HFFc6 (cell line): ENCODE measurements around the gene AP4E1. TPM values are rescaled to one million over a fixed set of nuclear protein-coding genes. Genes with fewer than 3 reads are reported as not detected.
"Not testable (repeated sequence)": the region's sequence is repeated elsewhere in the genome, so short reads cannot be mapped to it uniquely, and the experiment has no call there.

Experiments used
- DNase-seq: peaks from one replicate; pipeline ENCODE4 v3.0.0-alpha.2; 2018
- H3K27ac Mint-ChIP-seq: 2 replicates; pipeline ENCODE4 v1.8.0; 2020; ENCODE audit warnings: mild to moderate bottlenecking, mixed read lengths
- H3K27me3 Mint-ChIP-seq: 2 replicates; pipeline ENCODE4 v1.8.0; 2021; ENCODE audit warnings: mild to moderate bottlenecking, moderate library complexity, mixed read lengths; ENCODE audit not compliant: insufficient read depth
- H3K36me3 Mint-ChIP-seq: 2 replicates; pipeline ENCODE4 v1.8.0; 2021; ENCODE audit warnings: low read depth, mixed read lengths
- H3K4me1 Mint-ChIP-seq: 2 replicates; pipeline ENCODE4 v1.8.0; 2020; ENCODE audit warnings: low read depth, mixed read lengths
- H3K4me3 Mint-ChIP-seq: 2 replicates; pipeline ENCODE4 v1.8.0; 2020; ENCODE audit warnings: mild to moderate bottlenecking, moderate library complexity, mixed read lengths
- H3K9me3 Mint-ChIP-seq: 2 replicates; pipeline ENCODE4 v1.8.0; 2020; ENCODE audit warnings: mild to moderate bottlenecking, mixed read lengths
- CTCF ChIP-seq: fragments of 200-600 bp; sonication (generic); IDR thresholded peaks from 2 replicates; pipeline ENCODE4 v1.5.0; 2021; ENCODE audit warnings: antibody characterized with exemption, mild to moderate bottlenecking
- total RNA-seq, 6 experiments: library from RNA; stranded (reverse); fragmentation: NEBNext Ultra II Directional; extraction: Animal tissue kit (Norgen Biotek cat#: 25700); gene quantifications; 2 replicates in 1 of 6; 3 replicates in 5 of 6; pipeline ENCODE4 v1.2.3, GENCODE V29; 2021

AP4E1 gene
- total RNA-seq, 6 experiments from 2014 or later = 14.3 to 17.5 (median 16.2) TPM

- no peak for DNase-seq
- Mint-ChIP-seq H3K9me3 (no peaks in the 10 kb centered on the region), H3K4me1 (peaks cover 3% of the 10 kb centered on the region), H3K36me3 (peaks cover 12% of the 10 kb centered on the region), H3K4me3 (no peak overlapping the region), H3K27me3 (no peaks in the 10 kb centered on the region), H3K27ac (no peak overlapping the region)
- no peak for TF ChIP-seq CTCF
Measured at GRCh38 chr15:50916400-50916799, 7.9 kb downstream of the AP4E1 start.

GRCh38 chr15:50919359-50919758 lies 10.9 kb downstream of the AP4E1 start:
- DNase-seq, H3K4me3 Mint-ChIP-seq, H3K27me3 Mint-ChIP-seq, H3K27ac Mint-ChIP-seq, H3K9me3 Mint-ChIP-seq, H3K4me1 Mint-ChIP-seq: not testable (repeated sequence)
- peaks cover 12% of the 10 kb centered on the region for H3K36me3 Mint-ChIP-seq

- H3K36me3 Mint-ChIP-seq = peaks cover 14% of the 10 kb centered on the region
- H3K9me3 Mint-ChIP-seq = no peaks in the 10 kb centered on the region
- H3K27me3 Mint-ChIP-seq = no peaks in the 10 kb centered on the region
- no peak overlapping the region for H3K27ac Mint-ChIP-seq
- H3K4me3 Mint-ChIP-seq = no peak overlapping the region
- DNase-seq = no peak
- no peaks in the 10 kb centered on the region for H3K4me1 Mint-ChIP-seq
- no peak for TF ChIP-seq CTCF
Measured at GRCh38 chr15:50925281-50925680, 16.8 kb downstream of the AP4E1 start.

- Mint-ChIP-seq H3K36me3 (peaks cover 8% of the 10 kb centered on the region; the same call in 1 of the 2 replicates), H3K4me1 (no peaks in the 10 kb centered on the region), H3K9me3 (no peaks in the 10 kb centered on the region), H3K27me3 (no peaks in the 10 kb centered on the region), H3K27ac (no peak overlapping the region), H3K4me3 (no peak overlapping the region)
- no peak for DNase-seq
- TF ChIP-seq CTCF = no peak
Measured at GRCh38 chr15:50929062-50929461, 20.6 kb downstream of the AP4E1 start.

GRCh38 chr15:50930792-50931191 lies 22.3 kb downstream of the AP4E1 start:
- Mint-ChIP-seq H3K4me3 (no peak overlapping the region), H3K27me3 (no peaks in the 10 kb centered on the region), H3K36me3 (no peaks in the 10 kb centered on the region; the same call in none of the 2 replicates), H3K9me3 (no peaks in the 10 kb centered on the region), H3K27ac (no peak overlapping the region), H3K4me1 (no peaks in the 10 kb centered on the region)
- no peak for DNase-seq
- TF ChIP-seq CTCF = no peak

GRCh38 chr15:50933341-50933740 lies 24.9 kb downstream of the AP4E1 start:
- peaks cover 4% of the 10 kb centered on the region for H3K36me3 Mint-ChIP-seq
- H3K9me3 Mint-ChIP-seq = no peaks in the 10 kb centered on the region
- DNase-seq = no peak
- no peaks in the 10 kb centered on the region for H3K27me3 Mint-ChIP-seq
- no peak overlapping the region for H3K27ac Mint-ChIP-seq
- H3K4me3 Mint-ChIP-seq = no peak overlapping the region
- no peaks in the 10 kb centered on the region for H3K4me1 Mint-ChIP-seq
- no peak for TF ChIP-seq CTCF
